ENCODE results near the gene AFG3L2. TPM values are rescaled to one million over a fixed set of nuclear protein-coding genes. Genes with fewer than 3 reads are reported as not detected.

The AFG3L2 gene
- total and polyA plus RNA-seq, 2 of the 8 experiments (the other 6 are each of a cell fraction or from before 2014, with no cell fraction given) = 29.7 to 84.8 TPM

GRCh38 chr18:12324991-12325725, 51.9 kb downstream of the AFG3L2 start:
- Histone ChIP-seq H2BK120ac (replicated peaks; ENCODE audit: low read depth, low read length) (no peak overlapping the region), H3K18ac (ENCODE audit: extremely low read depth, low read length) (no peak overlapping the region), H4K8ac (ENCODE audit: extremely low read depth, insufficient read depth, low read length) (no peak overlapping the region), H3K36me3 (ENCODE audit: control insufficient read depth in 2 of 4, insufficient read depth in 4 of 4, low read length in 3 of 4) (peaks cover 2 to 30% (median 26%) of the 10 kb centered on the region in 4 experiments; a peak in 6 of 8 replicates), H3K4me1 (replicated peaks in 1 of 4; ENCODE audit: control insufficient read depth in 3 of 4, insufficient read depth in 4 of 4, low read length in 3 of 4) (peaks cover 0 to 4% (median 2%) of the 10 kb centered on the region in 4 experiments; a peak in 2 of 7 replicates), H3K9ac (replicated peaks in 1 of 4; ENCODE audit: extremely low read depth in 1 of 4, low read depth in 3 of 4, low read length in 3 of 4) (no peak overlapping the region), H3K79me1 (ENCODE audit: low read depth, low read length) (0 out of 2 replicates have a peak, but pooled peaks cover 2% of the 10 kb centered on the region), H2AK5ac (ENCODE audit: low read depth, low read length) (no peak overlapping the region), H3K23ac (ENCODE audit: insufficient read length) (no peak overlapping the region), H2BK12ac (ENCODE audit: low read depth, low read length) (no peak overlapping the region), H3K9me3 (ENCODE audit: insufficient read depth in 2 of 2, low read depth in 1 of 2, low read length in 1 of 2) (no peaks in the 10 kb centered on the region), H4K5ac (ENCODE audit: insufficient read length, low read depth, low read length) (no peak overlapping the region), H3K14ac (ENCODE audit: insufficient read length) (no peak overlapping the region), H2BK20ac (ENCODE audit: low read length) (no peak overlapping the region), H3K4ac (replicated peaks; ENCODE audit: insufficient read length, low read depth, low read length) (no peak overlapping the region), H2BK15ac (ENCODE audit: low read length) (no peak overlapping the region), H3K4me2 (ENCODE audit: insufficient read depth in 1 of 2, low read depth in 2 of 2, low read length in 2 of 2) (no peak overlapping the region), H3K79me2 (ENCODE audit: control insufficient read depth in 1 of 2, insufficient read depth in 2 of 2, low read length in 2 of 2) (no peaks in the 10 kb centered on the region), H3K27ac (ENCODE audit: low read depth, low read length) (no peak overlapping the region), H3K4me3 (ENCODE audit: extremely low read depth in 1 of 4, insufficient read depth in 2 of 4, low read depth in 3 of 4, low read length in 4 of 4) (no peak overlapping the region), H3K23me2 (ENCODE audit: low read depth, low read length) (no peaks in the 10 kb centered on the region), H2AFZ (ENCODE audit: low read length) (no peak overlapping the region), H4K91ac (replicated peaks; ENCODE audit: insufficient read length, low read length) (no peak overlapping the region), H4K20me1 (replicated peaks in 1 of 2; ENCODE audit: control insufficient read depth in 1 of 2, insufficient read depth in 2 of 2, low read length in 2 of 2) (peaks cover 6 to 14% of the 10 kb centered on the region in 2 experiments), H3K27me3 (replicated peaks in 1 of 4; ENCODE audit: control insufficient read depth in 3 of 4, extremely low read depth in 1 of 4, insufficient read depth in 3 of 4, low read length in 3 of 4) (no peaks in the 10 kb centered on the region), H2BK5ac (ENCODE audit: low read depth, low read length) (peak overlapping the region; percentile 38; the same call in 1 of the 2 replicates), H3K56ac (replicated peaks; ENCODE audit: insufficient read length, low read depth, low read length) (no peak overlapping the region)
- WGBS, 2 experiments (ENCODE audit: extremely low coverage in 1 of 2, insufficient coverage in 1 of 2, insufficient read length in 1 of 2, insufficient replicate concordance in 2 of 2, low coverage in 1 of 2, low lambda C conversion rate in 2 of 2, missing lambda C conversion rate in 1 of 2) = 94% methylated on average over 56 of the region's 58 CpGs; no CpG with 5 or more reads in 1 of the 2 experiments
- ChIA-PET POLR2A (ENCODE audit: partially characterized antibody) (interaction anchor here (0.6 to 1.9 kb wide), 8 partner anchors 8 to 83 kb away, joined by 3 to 8 read pairs (median 3); partner anchors contain the start of gene PRELID3A), CTCF (ENCODE audit: partially characterized antibody) (interaction anchor here (0.9 to 2.4 kb wide), 4 partner anchors 12 to 43 kb away, joined by 3 to 7 read pairs (median 3); no protein-coding TSS in a partner anchor)
- DNase-seq (ENCODE audit: low read depth in 1 of 2, low spot score in 2 of 2) (no peak), FAIRE-seq (no peak)
- no peak for TF ChIP-seq USF2 (IDR thresholded peaks at IDR 0.05; ENCODE audit: low read length)
- TF ChIP-seq SIRT6 (IDR thresholded peaks at IDR 0.05; ENCODE audit: low read length) = no peak
- no peak for TF ChIP-seq SUZ12 (IDR thresholded peaks at IDR 0.05; ENCODE audit: low read length)
- no peak for TF ChIP-seq SIN3A (conservative IDR thresholded peaks at IDR 0.05 in 1 of 2, IDR thresholded peaks at IDR 0.05 in 1 of 2; ENCODE audit: low read depth in 1 of 2, low read length in 2 of 2)
- no peak for TF ChIP-seq HDAC2 (IDR thresholded peaks at IDR 0.05; ENCODE audit: borderline replicate concordance in 1 of 2, low read depth in 2 of 2, low read length in 2 of 2)
- no peak for TF ChIP-seq CHD2 (IDR thresholded peaks at IDR 0.05; ENCODE audit: low read length)
- TF ChIP-seq NRF1 (IDR thresholded peaks at IDR 0.05; ENCODE audit: low read depth, low read length) = no peak
- TF ChIP-seq MAFK (IDR thresholded peaks at IDR 0.05; ENCODE audit: low read depth, low read length) = no peak

Measured in H1 (cell line).